Loucy (cell line): Measurements from ENCODE around the gene ERP27.

Experiments used
- H2AFZ ChIP-seq: fragments of 200-600 bp; sonication (generic); 2 replicates; pipeline ENCODE4 v1.6.0; 2016; ENCODE audit warnings: antibody characterized with exemption, mild to moderate bottlenecking, low read length, moderate library complexity
- H3F3A ChIP-seq: fragments of 200-600 bp; 2 replicates; pipeline ENCODE4 v1.6.0; 2016; ENCODE audit warnings: antibody characterized with exemption, low read depth, mild to moderate bottlenecking
- H3K27me3 ChIP-seq: fragments of 200-600 bp; sonication (generic); 2 replicates; pipeline ENCODE4 v1.6.1; 2014; ENCODE audit warnings: low read length, mild to moderate bottlenecking; ENCODE audit not compliant: insufficient read depth, poor library complexity, severe bottlenecking
- H3K36me3 ChIP-seq: fragments of 200-600 bp; sonication (generic); 2 replicates; pipeline ENCODE4 v1.6.1; 2016; ENCODE audit warnings: low read length; ENCODE audit not compliant: insufficient read depth
- H3K4me1 ChIP-seq: fragments of 200-600 bp; sonication (generic); 2 replicates; pipeline ENCODE4 v1.5.1; 2014; ENCODE audit warnings: low read length, mild to moderate bottlenecking; ENCODE audit not compliant: insufficient read depth, poor library complexity, severe bottlenecking
- H3K4me2 ChIP-seq: fragments of 200-600 bp; sonication (generic); 2 replicates; pipeline ENCODE4 v1.6.0; 2014; ENCODE audit warnings: antibody characterized with exemption, low read length, low read depth, mild to moderate bottlenecking; ENCODE audit not compliant: poor library complexity, severe bottlenecking
- H3K4me3 ChIP-seq: fragments of 200-600 bp; sonication (generic); 2 replicates; pipeline ENCODE4 v1.5.1; 2014; ENCODE audit warnings: low read length, mild to moderate bottlenecking, mixed read lengths; ENCODE audit not compliant: poor library complexity, severe bottlenecking
- H3K79me2 ChIP-seq: fragments of 200-600 bp; sonication (generic); 2 replicates; pipeline ENCODE4 v1.6.1; 2014; ENCODE audit warnings: low read length; ENCODE audit not compliant: insufficient read depth
- H3K9ac ChIP-seq: fragments of 200-600 bp; sonication (generic); 2 replicates; pipeline ENCODE4 v1.6.0; 2014; ENCODE audit warnings: mild to moderate bottlenecking, low read depth, low read length, moderate library complexity; ENCODE audit not compliant: poor library complexity, severe bottlenecking
- H3K9me2 ChIP-seq: fragments of 200-600 bp; sonication (generic); replicated peaks from 2 replicates; pipeline ENCODE4 v1.6.1; 2016; ENCODE audit warnings: low read depth, low read length, mixed read lengths
- H3K9me3 ChIP-seq: fragments of 200-600 bp; sonication (generic); 2 replicates; pipeline ENCODE4 v1.6.1; 2014; ENCODE audit warnings: mild to moderate bottlenecking, antibody characterized with exemption, low read length, low read depth; ENCODE audit not compliant: insufficient read depth
- H4K20me1 ChIP-seq: fragments of 200-600 bp; sonication (generic); 2 replicates; pipeline ENCODE4 v1.6.0; 2014; ENCODE audit warnings: antibody characterized with exemption, low read length, mild to moderate bottlenecking; ENCODE audit not compliant: insufficient read depth, poor library complexity, severe bottlenecking
- CTCF ChIP-seq: fragments of 200-600 bp; sonication (generic); conservative IDR thresholded peaks from 2 replicates; pipeline ENCODE4 v1.5.1; 2014; ENCODE audit warnings: mild to moderate bottlenecking, antibody characterized with exemption, low read length
- EZH2phosphoT487 ChIP-seq: fragments of 200-600 bp; IDR thresholded peaks from 2 replicates; pipeline ENCODE4 v1.6.1; 2018; ENCODE audit warnings: antibody characterized with exemption, mild to moderate bottlenecking, moderate library complexity, borderline replicate concordance

Gene ERP27

GRCh38 chr12:14878488-14878887, 59.8 kb downstream of the ERP27 start:
- no peak overlapping the region for H3K4me3 ChIP-seq
- H3K36me3 ChIP-seq, result no peaks in the 10 kb centered on the region
- H3K9me3 ChIP-seq, result no peaks in the 10 kb centered on the region
- TF ChIP-seq EZH2phosphoT487 (no peak), CTCF (no peak)
- H3F3A ChIP-seq, result no peaks in the 10 kb centered on the region
- H3K9me2 ChIP-seq, result no peaks in the 10 kb centered on the region
- H4K20me1 ChIP-seq, result no peaks in the 10 kb centered on the region
- H3K9ac ChIP-seq, result no peak overlapping the region
- no peak overlapping the region for H3K4me2 ChIP-seq
- H3K79me2 ChIP-seq, result no peaks in the 10 kb centered on the region
- H3K27me3 ChIP-seq, result no peaks in the 10 kb centered on the region
- no peak overlapping the region for H2AFZ ChIP-seq
- peaks cover 16% of the 10 kb centered on the region for H3K4me1 ChIP-seq

DNA sequence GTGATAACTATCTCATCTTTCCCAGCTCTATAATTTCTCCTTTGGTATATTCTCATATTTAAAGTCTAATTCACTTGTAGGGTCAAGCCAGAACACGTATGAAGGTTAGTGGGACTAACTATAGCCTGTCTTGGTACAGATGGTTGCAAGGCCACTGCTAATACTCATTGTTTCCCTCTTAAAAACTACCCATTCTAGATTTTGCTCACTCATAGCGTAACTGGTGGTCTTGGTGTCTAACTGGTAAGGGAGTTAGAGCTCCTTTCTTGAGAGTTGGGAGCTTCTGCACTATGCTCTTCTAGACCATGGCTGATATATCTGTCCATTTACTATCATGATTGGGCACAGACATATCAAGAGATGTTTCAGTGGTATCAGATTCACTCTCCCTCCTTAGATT, 61.5 kb downstream of the ERP27 start:
- no peak overlapping the region for H3K4me3 ChIP-seq
- no peak overlapping the region for H3K9ac ChIP-seq
- H4K20me1 ChIP-seq, result no peaks in the 10 kb centered on the region
- TF ChIP-seq CTCF (no peak), EZH2phosphoT487 (no peak)
- peaks cover 20% of the 10 kb centered on the region for H3K4me1 ChIP-seq
- H2AFZ ChIP-seq, result no peak overlapping the region
- no peaks in the 10 kb centered on the region for H3K9me2 ChIP-seq
- no peaks in the 10 kb centered on the region for H3K79me2 ChIP-seq
- no peaks in the 10 kb centered on the region for H3K36me3 ChIP-seq
- no peaks in the 10 kb centered on the region for H3F3A ChIP-seq
- no peaks in the 10 kb centered on the region for H3K9me3 ChIP-seq
- no peak overlapping the region for H3K4me2 ChIP-seq
- no peaks in the 10 kb centered on the region for H3K27me3 ChIP-seq

DNA sequence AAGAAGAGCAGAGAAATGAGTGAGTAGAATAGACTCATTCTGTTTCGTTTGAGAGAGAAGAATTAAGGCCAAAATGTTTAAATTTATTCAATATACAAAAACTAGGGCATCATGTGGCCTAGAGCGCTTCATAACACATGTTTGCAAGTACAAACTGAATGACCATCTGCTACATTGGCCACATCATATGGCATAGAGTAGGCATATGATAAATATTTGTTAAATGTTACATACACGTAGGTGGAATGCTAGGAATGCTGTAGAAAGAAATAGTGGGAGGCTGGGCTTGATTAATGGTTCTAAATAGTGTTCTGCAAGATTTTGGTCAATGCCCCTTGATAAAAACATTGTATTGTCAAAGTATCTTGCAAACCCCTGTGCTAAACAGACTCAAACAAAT, 63.5 kb downstream of the ERP27 start:
- no peaks in the 10 kb centered on the region for H3K36me3 ChIP-seq
- H3K9ac ChIP-seq, result no peak overlapping the region
- no peak for TF ChIP-seq EZH2phosphoT487
- no peak for TF ChIP-seq CTCF
- H3K9me3 ChIP-seq, result no peaks in the 10 kb centered on the region
- H3K9me2 ChIP-seq, result no peaks in the 10 kb centered on the region
- H3K4me2 ChIP-seq, result no peak overlapping the region
- H2AFZ ChIP-seq, result no peak overlapping the region
- H3K79me2 ChIP-seq, result no peaks in the 10 kb centered on the region
- no peaks in the 10 kb centered on the region for H4K20me1 ChIP-seq
- peaks cover 16% of the 10 kb centered on the region for H3K4me1 ChIP-seq
- H3K27me3 ChIP-seq, result no peaks in the 10 kb centered on the region
- H3K4me3 ChIP-seq, result no peak overlapping the region
- no peaks in the 10 kb centered on the region for H3F3A ChIP-seq
